ENCODE data around the gene PAFAH2. TPM values are rescaled to one million over a fixed set of nuclear protein-coding genes. Genes with fewer than 3 reads are reported as not detected.

PAFAH2 gene
- total RNA-seq, 1 donor from 2014 or later = 22.6 TPM

- Histone ChIP-seq H3K4me3 (no peak overlapping the region), H3K9me3 (no peaks in the 10 kb centered on the region), H3K36me3 (peaks cover 57% of the 10 kb centered on the region), H3K4me1 (no peaks in the 10 kb centered on the region), H3K27ac (no peak overlapping the region), H3K27me3 (no peaks in the 10 kb centered on the region)
- intact Hi-C loops (cut with DNase I) = no loop called here
- no peak for TF ChIP-seq CTCF (IDR thresholded peaks at IDR 0.05)
- DNase-seq = no peak
- no peak for ATAC-seq
Measured at GRCh38 chr1:25967308-25967707, 30.6 kb downstream of the PAFAH2 start.

- DNase-seq (no peak), ATAC-seq (no peak)
- intact Hi-C loops (cut with DNase I) = no loop called here
- no peak for TF ChIP-seq CTCF (IDR thresholded peaks at IDR 0.05)
- Histone ChIP-seq H3K4me3 (no peak overlapping the region), H3K4me1 (no peaks in the 10 kb centered on the region), H3K27me3 (no peaks in the 10 kb centered on the region), H3K36me3 (peaks cover 51% of the 10 kb centered on the region), H3K27ac (no peak overlapping the region), H3K9me3 (no peaks in the 10 kb centered on the region)
Measured at GRCh38 chr1:25959611-25960010, 38.3 kb downstream of the PAFAH2 start.

- Histone ChIP-seq H3K36me3 (peaks cover 43% of the 10 kb centered on the region), H3K4me1 (no peaks in the 10 kb centered on the region), H3K4me3 (no peak overlapping the region), H3K27me3 (no peaks in the 10 kb centered on the region), H3K9me3 (no peaks in the 10 kb centered on the region), H3K27ac (no peak overlapping the region)
- intact Hi-C loops (cut with DNase I) = no loop called here
- ATAC-seq (no peak), DNase-seq (no peak)
- no peak for TF ChIP-seq CTCF (IDR thresholded peaks at IDR 0.05)
Measured at GRCh38 chr1:25958465-25958864, 39.4 kb downstream of the PAFAH2 start.

- H3K9me3 ChIP-seq = no peaks in the 10 kb centered on the region
- H3K27me3 ChIP-seq = no peaks in the 10 kb centered on the region
- H3K4me3 ChIP-seq = no peak overlapping the region
- TF ChIP-seq CTCF (IDR thresholded peaks at IDR 0.05) = no peak
- ATAC-seq = no peak
- H3K4me1 ChIP-seq = no peaks in the 10 kb centered on the region
- H3K27ac ChIP-seq = no peak overlapping the region
- peaks cover 16% of the 10 kb centered on the region for H3K36me3 ChIP-seq
- intact Hi-C loops (cut with DNase I) = no loop called here
- DNase-seq = no peak
Measured at GRCh38 chr1:25955553-25955952, 42.3 kb downstream of the PAFAH2 start.

GRCh38 chr1:25954282-25954938 is 43.5 kb downstream of the PAFAH2 start:
- intact Hi-C loops (cut with DNase I) = no loop called here
- Histone ChIP-seq H3K4me3 (no peak overlapping the region), H3K9me3 (no peaks in the 10 kb centered on the region), H3K36me3 (peaks cover 4% of the 10 kb centered on the region), H3K27me3 (no peaks in the 10 kb centered on the region), H3K27ac (no peak overlapping the region), H3K4me1 (no peaks in the 10 kb centered on the region)
- DNase-seq (no peak), ATAC-seq (no peak)
- no peak for TF ChIP-seq CTCF (IDR thresholded peaks at IDR 0.05)

Measured in upper lobe of right lung (tissue), 1 donor.